HG02798 (cell line): ENCODE measurements around the gene WBP11.
"Not testable (repeated sequence)": the region's sequence is repeated elsewhere in the genome, so short reads cannot be mapped to it uniquely, and the experiment has no call there.

Experiments used
- ATAC-seq: cut with Tn5 transposase; IDR thresholded peaks from one replicate; pipeline ENCODE4 v1.9.1; 2021; ENCODE audit warnings: mild to moderate bottlenecking; ENCODE audit not compliant: unreplicated experiment, poor library complexity

The WBP11 gene

DNA sequence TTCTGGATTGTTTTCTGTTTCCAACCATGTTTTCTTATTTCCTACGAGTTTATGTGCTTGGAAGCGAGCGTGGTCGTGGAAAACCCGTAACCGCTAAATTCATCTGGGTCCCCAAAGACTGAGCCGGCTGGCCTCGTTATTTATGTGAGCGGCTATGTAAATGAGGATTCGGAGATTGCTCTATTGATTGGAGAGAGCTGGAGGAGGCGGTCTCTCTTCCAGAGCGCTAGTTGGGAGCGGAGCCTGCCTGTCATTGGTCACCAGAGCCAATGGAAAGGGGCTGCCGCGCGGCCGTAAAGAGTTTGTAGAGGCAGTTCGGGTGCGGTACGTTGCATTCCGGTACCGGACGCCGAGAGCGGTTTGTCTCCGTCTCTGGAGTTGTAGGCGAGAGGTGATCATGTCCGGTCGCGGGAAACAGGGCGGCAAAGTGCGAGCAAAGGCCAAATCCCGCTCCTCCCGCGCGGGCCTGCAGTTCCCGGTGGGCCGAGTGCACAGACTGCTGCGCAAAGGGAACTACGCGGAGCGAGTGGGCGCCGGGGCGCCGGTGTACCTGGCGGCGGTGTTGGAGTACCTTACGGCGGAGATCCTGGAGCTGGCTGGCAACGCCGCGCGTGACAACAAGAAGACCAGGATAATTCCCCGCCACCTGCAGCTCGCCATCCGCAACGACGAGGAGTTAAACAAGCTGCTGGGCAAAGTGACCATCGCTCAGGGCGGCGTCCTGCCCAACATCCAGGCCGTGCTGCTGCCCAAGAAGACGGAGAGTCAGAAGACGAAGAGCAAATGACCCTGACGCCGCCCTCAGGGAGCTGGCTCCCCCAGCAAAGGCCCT, 29.0 kb downstream of the WBP11 start:
- peak; percentile 57 for ATAC-seq

DNA sequence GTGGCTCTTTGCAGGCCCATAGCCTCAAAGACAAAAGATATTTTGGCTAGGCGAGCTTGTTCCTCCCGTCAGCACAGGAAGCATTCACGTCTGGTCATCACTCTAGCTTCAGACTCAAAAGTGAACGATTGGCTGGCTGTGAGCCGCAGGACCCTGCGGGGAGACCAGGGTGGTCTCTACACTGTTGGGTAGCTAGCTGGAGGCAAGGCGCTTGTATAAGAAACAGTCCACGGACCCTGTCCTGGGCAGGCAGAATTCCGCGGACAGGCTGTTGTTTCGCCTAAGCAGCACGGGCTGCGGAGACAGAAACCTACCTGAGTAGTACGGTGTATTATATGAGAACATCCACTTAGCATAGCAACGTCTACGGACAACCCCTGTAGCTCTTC, 29.6 kb downstream of the WBP11 start:
- peak; percentile 2 for ATAC-seq

DNA sequence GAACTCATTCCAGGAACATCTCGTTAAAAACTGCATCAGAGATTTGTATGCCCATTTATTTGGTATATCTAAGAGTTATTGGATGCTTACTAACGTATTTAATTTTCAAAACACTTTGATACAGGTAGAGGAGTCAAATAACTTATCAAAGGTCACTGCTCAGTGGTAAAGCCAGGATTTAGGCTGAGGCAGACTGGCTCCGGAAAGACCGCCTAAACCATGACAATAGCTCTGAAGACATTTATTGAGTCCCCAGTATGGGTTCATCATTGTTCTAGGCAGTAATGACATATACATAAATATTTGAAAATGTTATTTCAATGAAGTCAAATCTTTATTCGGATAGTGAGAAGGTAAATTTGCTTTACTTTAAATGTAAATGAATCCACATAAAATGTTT, 30.3 kb downstream of the WBP11 start:
- no peak for ATAC-seq

GRCh38 chr12:14771651-14772137, 31.6 kb downstream of the WBP11 start:
- no peak for ATAC-seq

DNA sequence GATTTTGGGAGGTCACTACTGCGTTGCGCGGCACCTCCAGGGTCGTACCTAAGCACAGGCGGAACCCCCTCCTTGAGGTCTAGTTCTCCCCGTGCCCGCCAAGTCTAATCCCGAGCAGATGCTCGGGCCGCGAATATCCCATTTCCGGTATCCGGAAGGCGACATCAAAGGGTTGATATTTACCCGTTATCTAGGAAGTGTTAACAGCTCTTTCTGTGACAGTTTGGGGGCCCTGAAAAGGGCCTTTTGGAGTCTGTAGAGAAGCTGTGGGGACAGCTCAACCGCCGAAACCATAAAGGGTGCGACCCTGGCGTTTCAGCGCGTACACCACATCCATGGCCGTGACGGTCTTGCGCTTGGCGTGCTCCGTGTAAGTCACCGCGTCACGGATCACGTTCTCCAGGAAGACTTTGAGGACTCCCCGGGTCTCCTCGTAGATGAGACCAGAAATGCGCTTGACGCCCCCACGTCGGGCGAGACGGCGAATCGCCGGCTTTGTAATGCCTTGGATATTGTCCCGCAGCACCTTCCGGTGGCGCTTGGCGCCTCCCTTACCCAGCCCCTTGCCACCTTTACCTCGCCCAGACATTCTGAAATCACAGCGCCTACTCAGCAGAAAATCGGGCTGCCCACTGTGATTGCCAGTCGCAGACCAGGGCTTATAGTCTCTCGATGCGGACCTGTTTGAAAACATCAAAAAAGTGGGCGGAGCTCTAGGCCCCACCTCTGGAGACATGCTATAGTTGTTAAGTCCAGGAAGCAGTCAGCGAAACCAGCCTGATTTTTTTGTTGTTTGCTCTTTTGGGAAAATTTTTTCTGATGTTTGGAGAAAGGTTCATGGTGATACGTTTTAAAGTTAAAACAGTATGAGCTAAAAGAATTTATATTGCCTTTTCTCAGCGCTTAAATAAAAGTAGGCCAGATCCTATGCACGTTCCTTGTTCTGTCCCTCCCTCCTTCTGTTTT, 32.5 kb downstream of the WBP11 start:
- peak; percentile 32 for ATAC-seq

GRCh38 chr12:14769969-14770495, 33.2 kb downstream of the WBP11 start:
- ATAC-seq = peak; percentile 48

DNA sequence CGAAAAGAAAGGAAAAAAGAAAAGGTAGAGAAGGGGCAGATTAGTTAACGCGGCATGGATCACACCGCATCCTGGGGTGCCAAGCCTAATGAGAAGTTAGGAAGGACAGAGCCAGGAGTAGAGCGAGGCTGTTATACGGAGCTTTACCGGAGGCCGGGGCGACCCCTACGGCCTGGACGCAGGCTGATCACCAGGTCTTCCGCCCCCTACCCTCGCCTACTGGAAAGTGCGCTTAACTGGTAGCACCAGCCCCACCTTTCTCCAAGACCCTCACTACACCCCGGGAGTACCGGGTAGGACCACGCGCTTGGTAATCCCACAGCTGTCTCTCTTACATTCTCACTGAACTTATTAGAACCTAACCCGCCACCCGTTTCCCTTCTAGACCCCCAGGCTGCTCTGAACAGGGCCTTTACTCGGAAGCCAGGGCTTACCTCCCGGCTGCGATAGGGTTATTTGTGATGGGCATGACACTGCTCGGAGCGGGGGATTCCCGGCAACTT, 33.8 kb downstream of the WBP11 start:
- ATAC-seq = peak; percentile 8

DNA sequence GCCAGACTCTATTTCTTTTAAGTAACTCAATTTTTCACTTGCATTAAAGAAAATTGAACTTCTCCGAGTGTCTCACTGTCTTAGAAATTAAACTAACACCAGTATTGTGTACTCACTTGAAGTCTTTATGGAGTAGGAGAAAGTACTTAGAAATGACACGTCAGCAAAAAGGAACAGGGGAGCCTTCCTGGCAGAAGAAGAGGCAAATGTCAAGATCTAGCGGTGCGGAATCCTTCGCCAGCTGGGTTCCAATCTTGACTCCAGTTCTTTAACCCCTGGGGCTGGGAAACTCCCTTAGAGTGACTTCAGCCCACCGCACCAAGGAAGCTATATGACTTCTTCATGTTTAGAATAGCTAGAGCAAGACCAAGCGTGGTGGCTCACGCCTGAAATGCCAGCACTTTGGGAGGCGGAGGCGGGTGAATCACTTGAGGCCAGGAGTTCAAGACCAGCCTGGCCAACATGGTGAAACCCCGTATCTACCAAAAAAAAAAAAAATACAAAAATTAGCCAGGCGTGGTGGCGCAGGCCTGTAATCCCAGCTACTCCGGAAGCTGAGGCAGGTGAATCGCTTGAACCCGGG, 34.4 kb downstream of the WBP11 start:
- no peak for ATAC-seq

GRCh38 chr12:14767617-14768016, 35.7 kb downstream of the WBP11 start:
- no peak for ATAC-seq

- no peak for ATAC-seq
Observed at GRCh38 chr12:14766649-14767215, 36.5 kb downstream of the WBP11 start.

GRCh38 chr12:14766020-14766419, 37.3 kb downstream of the WBP11 start:
- ATAC-seq = not testable (repeated sequence)

GRCh38 chr12:14765398-14765797, 37.9 kb downstream of the WBP11 start:
- ATAC-seq = no peak

DNA sequence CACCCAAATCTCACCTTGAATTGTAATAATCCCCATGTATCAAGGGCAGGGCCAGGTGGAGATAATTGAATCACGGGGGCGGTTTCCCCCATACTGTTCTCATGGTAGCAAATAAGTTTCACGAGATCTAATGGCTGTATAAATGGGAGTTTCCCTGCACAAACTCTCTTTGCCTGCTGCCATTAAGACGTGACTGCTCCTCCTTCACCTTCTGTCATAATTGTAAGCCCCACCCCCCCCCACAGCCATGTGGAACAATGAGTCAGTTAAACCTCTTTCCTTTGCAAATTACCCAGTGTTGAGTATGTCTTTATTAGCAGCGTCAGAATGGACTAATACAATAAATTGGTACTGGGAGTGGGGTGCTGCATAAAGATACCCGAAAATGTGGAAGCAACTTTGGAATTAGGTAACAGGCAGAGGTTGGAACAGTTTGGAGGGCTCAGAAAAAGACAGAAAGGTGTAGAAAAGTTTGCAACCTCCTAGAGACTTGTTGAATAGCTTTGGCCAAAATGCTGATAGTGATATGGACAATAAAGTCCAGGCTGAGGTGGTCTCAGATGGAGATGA, 43.5 kb downstream of the WBP11 start:
- not testable (repeated sequence) for ATAC-seq

DNA sequence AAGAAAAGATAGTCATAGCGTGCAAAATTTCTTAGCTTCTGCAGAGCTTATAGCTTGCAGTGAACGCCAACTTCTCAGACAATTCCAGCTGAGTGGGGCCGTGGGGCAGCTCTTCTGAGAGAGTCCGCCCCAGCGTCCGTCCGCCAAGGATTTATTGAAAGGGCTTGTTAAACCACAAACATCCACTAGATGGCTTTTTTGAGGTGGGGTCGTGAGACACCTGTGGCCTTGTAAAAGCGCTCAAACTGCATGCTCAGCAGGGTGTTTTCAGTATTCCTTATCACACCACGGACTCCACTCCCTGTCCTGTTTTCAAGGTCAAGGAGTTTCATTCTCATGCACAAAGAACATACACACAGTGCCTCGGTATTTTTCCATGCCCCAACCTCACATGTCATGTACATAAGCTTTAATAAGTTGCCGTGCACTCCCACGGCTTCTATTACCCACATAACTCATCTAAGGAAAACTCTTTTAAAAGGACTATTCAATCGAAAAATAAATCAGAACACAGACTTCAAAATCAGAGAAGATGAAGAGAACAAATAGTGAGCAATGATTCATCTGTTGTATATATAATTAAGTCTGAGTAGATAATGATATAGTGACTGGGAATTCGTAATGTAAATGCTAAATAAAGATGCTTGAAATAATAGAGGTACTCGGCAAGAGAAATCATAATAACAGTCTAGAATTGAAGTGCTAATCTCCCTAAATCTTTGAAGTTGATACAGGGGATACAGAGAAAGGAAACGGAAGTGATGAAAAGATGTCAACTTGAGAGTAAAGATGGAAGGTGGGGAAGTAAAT, 46.7 kb downstream of the WBP11 start:
- ATAC-seq = no peak

DNA sequence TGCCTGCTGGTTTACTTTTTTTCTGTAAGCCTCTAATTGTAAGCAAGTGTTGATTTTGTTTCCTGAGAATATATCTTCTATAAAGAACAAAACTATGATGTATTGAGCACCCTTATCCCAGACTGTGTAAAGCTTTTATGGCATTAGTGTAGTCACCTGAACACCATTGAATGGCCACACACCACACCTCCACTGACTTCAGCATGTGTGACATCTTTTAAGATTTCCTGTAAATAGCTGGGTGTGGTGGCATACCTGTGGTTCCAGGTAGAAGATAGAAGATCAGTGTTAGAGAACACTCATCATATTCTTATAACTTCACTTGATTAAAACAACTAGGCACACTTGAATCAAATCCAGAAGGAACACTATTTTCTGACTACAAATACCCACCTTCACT, 51.3 kb downstream of the WBP11 start:
- no peak for ATAC-seq

DNA sequence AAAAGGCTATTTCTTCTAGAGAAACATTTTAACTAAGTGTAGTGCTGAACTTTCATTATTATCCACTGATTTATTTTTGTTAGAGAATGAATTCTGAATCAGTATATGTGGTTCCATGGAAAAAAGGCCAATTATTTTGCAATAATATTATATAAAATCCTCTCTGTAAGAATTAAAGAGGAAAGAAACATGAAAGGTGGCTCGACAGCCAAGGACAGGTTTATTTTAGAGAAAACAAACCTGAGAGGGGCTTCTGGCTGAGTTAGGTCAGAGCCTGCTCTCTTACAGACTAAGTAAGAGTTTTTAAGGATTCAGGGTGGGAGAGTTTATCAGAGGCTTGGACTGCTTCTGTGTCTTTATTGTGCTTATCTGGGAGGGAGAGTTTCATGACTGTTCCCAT, 60.2 kb downstream of the WBP11 start:
- no peak for ATAC-seq

DNA sequence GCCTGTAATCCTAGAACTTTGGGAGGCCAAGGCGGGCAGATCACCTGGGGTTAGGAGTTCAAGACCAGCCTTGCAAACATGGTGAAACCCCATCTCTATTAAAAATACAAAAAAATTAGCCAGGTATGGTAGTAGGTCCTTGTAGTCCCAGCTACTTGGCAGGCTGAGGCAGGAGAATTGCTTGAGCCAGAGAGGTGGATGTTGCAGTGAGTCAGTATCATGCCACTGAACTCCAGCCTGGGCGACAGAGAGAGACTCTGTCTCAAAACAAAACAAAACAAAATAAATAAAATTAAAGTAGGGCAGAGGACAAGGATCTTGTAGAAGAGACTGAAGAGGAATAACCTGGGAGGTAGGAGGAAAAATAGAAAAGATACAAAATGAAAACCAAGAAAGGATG, 61.3 kb downstream of the WBP11 start:
- ATAC-seq = no peak

- no peak for ATAC-seq
Observed at GRCh38 chr12:14741153-14741552, 62.1 kb downstream of the WBP11 start.

GRCh38 chr12:14736441-14736840, 66.8 kb downstream of the WBP11 start:
- not testable (repeated sequence) for ATAC-seq
